SH-SY5Y (cell line): ENCODE data around the gene ZSWIM3.

Experiments used
- GATA2 ChIP-seq: IDR thresholded peaks from 2 replicates; pipeline ENCODE4 v1.6.1; 2011; ENCODE audit warnings: mild to moderate bottlenecking, low read depth, low read length
- GATA3 ChIP-seq: IDR thresholded peaks from 2 replicates; pipeline ENCODE4 v1.6.1; 2011; ENCODE audit warnings: low read depth, mild to moderate bottlenecking, low read length, moderate library complexity

DNA sequence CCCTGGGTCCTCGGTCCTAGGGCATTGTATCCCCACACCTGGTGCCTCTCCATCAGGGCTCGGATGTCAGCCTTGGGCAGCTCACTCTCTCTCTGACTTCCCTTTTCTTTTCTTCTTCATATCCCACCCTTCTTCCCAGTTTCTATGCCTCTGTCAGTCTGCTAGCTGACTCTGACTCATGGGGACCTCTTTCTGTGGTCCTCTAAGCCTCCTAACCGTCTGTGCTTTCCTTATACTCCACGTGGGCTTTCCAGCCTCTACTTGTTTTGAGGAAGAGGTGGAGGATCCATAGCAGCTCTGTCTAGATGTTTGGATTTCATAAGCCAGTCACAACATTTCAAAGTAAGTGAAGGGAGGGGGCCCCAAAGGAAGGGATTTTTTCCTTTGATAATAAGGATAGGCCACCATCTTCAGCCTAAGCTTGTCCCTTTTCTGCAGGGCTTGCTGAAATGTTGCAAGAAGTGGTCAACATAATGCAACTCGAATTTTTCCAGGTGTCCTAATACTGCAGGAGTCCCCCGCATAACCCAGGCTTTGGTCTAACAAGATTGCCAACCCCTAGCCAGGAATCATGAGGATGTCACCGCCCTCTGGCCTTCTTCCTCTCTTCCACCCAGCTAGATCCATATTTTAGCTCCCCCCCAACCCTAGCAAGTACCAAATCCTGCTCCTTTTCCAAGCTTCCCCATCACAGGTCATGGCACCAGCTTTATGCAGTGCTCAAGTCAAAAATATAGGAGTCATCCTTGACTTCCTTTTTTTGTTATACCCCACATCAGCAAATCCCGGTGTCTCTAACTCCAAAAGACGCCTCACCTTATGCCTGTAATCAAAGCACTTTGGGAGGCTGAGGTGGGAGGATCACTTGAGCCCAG, 63.3 kb downstream of the ZSWIM3 start:
- TF ChIP-seq GATA2 (no peak), GATA3 (no peak)
